Measurements from ENCODE around the gene SLCO4A1. TPM values are rescaled to one million over a fixed set of nuclear protein-coding genes. Genes with fewer than 3 reads are reported as not detected.

Gene SLCO4A1
- 38.6 and 49.7 TPM in 2 replicates for total RNA-seq

DNA sequence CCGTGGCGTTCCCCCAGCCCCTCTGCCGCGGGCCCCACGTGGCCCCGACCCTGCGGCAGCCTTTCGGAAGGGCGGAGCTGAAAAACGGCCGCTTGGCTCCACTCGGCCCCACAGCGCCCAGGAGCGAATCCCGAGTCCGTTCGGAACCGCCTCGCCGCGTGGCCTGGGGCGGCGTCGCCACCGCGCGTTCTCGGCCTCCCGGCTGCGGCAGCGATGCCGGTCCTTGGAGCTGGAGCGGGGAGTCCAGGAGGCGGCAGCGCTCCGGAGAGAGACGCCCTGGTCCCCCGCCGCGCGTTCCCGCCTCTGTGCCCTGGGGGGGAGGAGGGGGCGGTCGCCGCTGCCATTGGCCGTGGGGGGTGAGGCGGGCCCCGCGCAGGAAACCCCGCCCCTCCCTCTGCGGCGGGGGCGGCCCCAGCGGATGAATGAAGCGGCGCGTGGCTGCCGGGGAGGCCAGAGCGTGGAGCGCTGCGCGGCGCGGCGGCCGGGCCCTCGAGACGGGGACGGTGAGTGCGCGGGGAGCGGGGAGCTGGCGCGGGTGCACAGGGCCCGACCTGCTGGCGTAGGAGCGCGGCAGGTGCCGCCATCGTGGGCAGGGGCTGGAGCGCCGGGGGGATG, at the start of gene SLCO4A1:
Gene SLCO4A1, plus strand, starts transcription at position 453 of the 615 bp plus-strand sequence. CDS start 13,952 bp downstream, outside the sequence.
- no peak for DNase-seq (ENCODE audit: low read depth)
- TF ChIP-seq CTCF (IDR thresholded peaks at IDR 0.05; ENCODE audit: insufficient read depth, low read length, poor library complexity, severe bottlenecking): no peak
- peak within 1 kb of the TSS; percentile 77 for H3K4me3 ChIP-seq (ENCODE audit: low read depth, low read length)
- H3K36me3 ChIP-seq (ENCODE audit: control insufficient read depth, insufficient read depth, low read length): no peaks in the 10 kb centered on the region
- peaks cover 2% of the 10 kb centered on the region for H3K27me3 ChIP-seq (ENCODE audit: control insufficient read depth, insufficient read depth, low read length)

GRCh38 chr20:62592506-62593177, 49.7 kb upstream of the SLCO4A1 start:
- DNase-seq (ENCODE audit: low read depth): no peak
- Histone ChIP-seq H3K36me3 (ENCODE audit: control insufficient read depth, insufficient read depth, low read length) (no peaks in the 10 kb centered on the region), H3K4me3 (ENCODE audit: low read depth, low read length) (no peak overlapping the region), H3K27me3 (ENCODE audit: control insufficient read depth, insufficient read depth, low read length) (peaks cover 10% of the 10 kb centered on the region)
- TF ChIP-seq CTCF (IDR thresholded peaks at IDR 0.05; ENCODE audit: insufficient read depth, low read length, poor library complexity, severe bottlenecking): no peak

- no peak for TF ChIP-seq CTCF (IDR thresholded peaks at IDR 0.05; ENCODE audit: insufficient read depth, low read length, poor library complexity, severe bottlenecking)
Observed at GRCh38 chr20:62593616-62594015, 48.7 kb upstream of the SLCO4A1 start.

DNA sequence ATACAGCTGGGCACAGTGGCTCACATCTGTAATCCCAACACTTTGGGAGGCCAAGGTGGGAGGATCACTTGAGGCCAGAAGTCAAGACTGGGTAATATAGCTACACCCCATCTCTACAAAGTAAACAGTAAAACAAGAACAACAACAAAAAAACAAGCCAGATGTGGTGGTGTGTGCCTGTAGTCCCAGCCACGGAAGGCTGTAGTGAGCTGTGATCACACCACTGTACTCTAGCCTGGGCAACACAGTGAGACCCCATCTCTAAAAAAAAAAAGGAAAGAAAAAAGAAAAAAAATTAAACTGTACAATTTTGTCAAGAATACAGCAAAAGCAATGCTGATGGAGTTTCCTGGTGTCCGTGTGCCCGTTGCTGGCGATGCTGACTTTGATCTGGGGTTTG, 47.2 kb upstream of the SLCO4A1 start:
- Histone ChIP-seq H3K4me3 (ENCODE audit: low read depth, low read length) (no peak overlapping the region), H3K27me3 (ENCODE audit: control insufficient read depth, insufficient read depth, low read length) (peaks cover 7% of the 10 kb centered on the region), H3K36me3 (ENCODE audit: control insufficient read depth, insufficient read depth, low read length) (no peaks in the 10 kb centered on the region)
- DNase-seq (ENCODE audit: low read depth): no peak
- no peak for TF ChIP-seq CTCF (IDR thresholded peaks at IDR 0.05; ENCODE audit: insufficient read depth, low read length, poor library complexity, severe bottlenecking)

More at GRCh38 chr20:62593616-62594015, 48.7 kb upstream of the SLCO4A1 start:
- no peak for DNase-seq (ENCODE audit: low read depth)
- Histone ChIP-seq H3K27me3 (ENCODE audit: control insufficient read depth, insufficient read depth, low read length) (peaks cover 7% of the 10 kb centered on the region), H3K4me3 (ENCODE audit: low read depth, low read length) (no peak overlapping the region), H3K36me3 (ENCODE audit: control insufficient read depth, insufficient read depth, low read length) (no peaks in the 10 kb centered on the region)

GRCh38 chr20:62595491-62595890, 46.8 kb upstream of the SLCO4A1 start:
- H3K36me3 ChIP-seq (ENCODE audit: control insufficient read depth, insufficient read depth, low read length): no peaks in the 10 kb centered on the region
- no peak for DNase-seq (ENCODE audit: low read depth)
- no peak overlapping the region for H3K4me3 ChIP-seq (ENCODE audit: low read depth, low read length)
- no peak for TF ChIP-seq CTCF (IDR thresholded peaks at IDR 0.05; ENCODE audit: insufficient read depth, low read length, poor library complexity, severe bottlenecking)
- peaks cover 7% of the 10 kb centered on the region for H3K27me3 ChIP-seq (ENCODE audit: control insufficient read depth, insufficient read depth, low read length)

All from kidney epithelial cell (primary cell).